ENCODE data around the gene GGCT.

DNA sequence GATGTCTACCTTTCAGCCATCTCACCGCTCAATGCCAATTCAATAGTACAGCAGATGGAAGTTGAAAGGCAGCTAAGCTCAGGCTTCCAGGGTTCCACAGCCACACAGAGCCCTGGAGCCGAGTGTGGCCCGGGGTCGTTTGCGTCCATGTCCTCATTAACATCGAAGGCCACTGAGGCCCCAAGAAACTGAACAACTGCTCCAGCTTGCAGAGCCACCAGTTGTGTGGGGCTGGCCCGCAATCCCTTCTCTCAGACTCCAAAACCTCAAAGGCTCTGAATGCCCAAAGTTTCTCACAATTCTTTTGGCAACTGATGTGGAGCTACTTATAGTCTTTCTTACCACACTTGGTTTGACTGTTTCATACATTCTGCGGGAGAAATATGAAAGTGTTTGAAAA lies 57.2 kb downstream of the GGCT start:
- TF ChIP-seq EP300 (IDR thresholded peaks at IDR 0.05; ENCODE audit: low read depth) (no peak), POLR2A (IDR thresholded peaks at IDR 0.05) (no peak)
- TF ChIP-seq, protein P1, sequence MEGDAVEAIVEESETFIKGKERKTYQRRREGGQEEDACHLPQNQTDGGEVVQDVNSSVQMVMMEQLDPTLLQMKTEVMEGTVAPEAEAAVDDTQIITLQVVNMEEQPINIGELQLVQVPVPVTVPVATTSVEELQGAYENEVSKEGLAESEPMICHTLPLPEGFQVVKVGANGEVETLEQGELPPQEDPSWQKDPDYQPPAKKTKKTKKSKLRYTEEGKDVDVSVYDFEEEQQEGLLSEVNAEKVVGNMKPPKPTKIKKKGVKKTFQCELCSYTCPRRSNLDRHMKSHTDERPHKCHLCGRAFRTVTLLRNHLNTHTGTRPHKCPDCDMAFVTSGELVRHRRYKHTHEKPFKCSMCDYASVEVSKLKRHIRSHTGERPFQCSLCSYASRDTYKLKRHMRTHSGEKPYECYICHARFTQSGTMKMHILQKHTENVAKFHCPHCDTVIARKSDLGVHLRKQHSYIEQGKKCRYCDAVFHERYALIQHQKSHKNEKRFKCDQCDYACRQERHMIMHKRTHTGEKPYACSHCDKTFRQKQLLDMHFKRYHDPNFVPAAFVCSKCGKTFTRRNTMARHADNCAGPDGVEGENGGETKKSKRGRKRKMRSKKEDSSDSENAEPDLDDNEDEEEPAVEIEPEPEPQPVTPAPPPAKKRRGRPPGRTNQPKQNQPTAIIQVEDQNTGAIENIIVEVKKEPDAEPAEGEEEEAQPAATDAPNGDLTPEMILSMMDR (IDR thresholded peaks at IDR 0.05) = no peak
